GM21423 (cell line): ENCODE results near the gene SLC22A25.
"Not testable (repeated sequence)": the region's sequence is repeated elsewhere in the genome, so short reads cannot be mapped to it uniquely, and the experiment has no call there.

Source experiments
- ATAC-seq: cut with Tn5 transposase; IDR thresholded peaks from one replicate; pipeline ENCODE4 v1.9.1; 2021; ENCODE audit warnings: mild to moderate bottlenecking, moderate library complexity; ENCODE audit not compliant: unreplicated experiment

SLC22A25 gene

DNA sequence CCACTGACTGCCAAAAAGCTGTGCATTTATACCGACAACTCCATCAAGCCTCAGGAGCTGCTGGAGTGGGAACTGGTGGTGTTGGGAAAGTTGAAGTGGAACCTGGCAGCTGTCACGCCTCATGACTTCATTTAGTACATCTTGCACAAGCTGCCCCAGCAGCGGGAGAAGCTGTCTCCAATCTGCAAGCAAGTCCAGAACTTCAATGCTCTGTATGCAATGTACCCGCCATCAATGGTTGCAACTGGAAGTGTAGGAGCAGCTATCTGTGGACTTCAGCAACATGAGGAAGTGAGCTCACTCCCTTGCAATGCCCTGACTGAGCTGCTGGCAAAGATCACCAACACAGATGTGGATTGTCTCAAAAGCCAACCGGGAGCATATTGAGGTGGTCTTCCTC is at the start of gene SLC22A25:
Gene SLC22A25 (minus strand): TSS at position 67 of the 400 bp plus-strand sequence. CDS start 13,947 bp downstream, outside the sequence.
- ATAC-seq, result no peak

DNA sequence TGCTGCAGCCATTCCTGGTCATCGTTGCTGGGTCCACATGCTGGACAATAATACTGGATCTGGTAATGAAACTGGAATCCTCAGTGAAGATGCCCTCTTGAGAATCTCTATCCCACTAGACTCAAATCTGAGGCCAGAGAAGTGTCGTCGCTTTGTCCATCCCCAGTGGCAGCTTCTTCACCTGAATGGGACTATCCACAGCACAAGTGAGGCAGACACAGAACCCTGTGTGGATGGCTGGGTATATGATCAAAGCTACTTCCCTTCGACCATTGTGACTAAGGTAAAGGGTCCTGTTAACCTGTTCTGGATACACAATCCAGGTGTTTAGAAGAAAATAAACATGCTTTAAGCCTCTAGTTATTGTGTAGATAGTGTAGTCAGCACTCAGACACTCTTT is 46.9 kb upstream of the SLC22A25 start:
- ATAC-seq, result no peak

DNA sequence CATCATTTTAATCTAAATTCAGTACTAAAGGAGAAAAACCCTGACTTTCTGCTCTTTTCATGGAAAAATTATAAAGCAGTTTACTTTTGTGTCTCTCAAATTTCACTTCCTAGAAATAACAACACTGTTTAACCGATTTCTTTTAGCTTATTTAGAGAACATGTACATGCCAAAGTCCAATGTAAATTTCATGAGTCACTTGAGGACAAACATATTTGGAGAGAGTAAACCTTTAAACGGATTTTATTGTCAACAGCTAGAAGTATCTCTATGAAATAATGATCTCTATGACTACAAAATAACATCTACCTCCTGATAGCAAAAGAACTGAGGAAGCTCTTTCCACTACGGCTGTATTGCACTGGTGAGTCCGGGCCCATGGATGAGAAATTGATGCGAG is 46.3 kb upstream of the SLC22A25 start:
- no peak for ATAC-seq

DNA sequence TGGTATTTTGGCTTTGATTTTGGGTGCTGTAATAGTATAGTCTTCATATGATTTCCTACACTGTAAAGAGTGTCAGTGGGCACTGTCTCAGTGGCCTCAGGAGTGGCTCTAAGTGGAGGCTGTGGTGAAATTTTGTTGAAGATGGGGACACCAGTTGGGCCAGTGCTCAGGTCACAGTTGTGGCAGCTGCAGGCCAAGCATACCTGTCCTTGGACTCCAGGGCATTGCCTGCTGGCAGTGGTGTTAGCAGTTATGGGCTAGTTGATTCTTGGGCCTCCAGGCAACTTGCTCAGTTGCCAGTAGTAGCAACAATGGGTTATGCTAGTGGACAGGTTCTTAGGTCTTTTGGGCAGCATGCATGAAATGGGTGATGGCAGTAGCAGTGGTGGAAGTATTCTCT is 39.2 kb upstream of the SLC22A25 start:
- no peak for ATAC-seq

DNA sequence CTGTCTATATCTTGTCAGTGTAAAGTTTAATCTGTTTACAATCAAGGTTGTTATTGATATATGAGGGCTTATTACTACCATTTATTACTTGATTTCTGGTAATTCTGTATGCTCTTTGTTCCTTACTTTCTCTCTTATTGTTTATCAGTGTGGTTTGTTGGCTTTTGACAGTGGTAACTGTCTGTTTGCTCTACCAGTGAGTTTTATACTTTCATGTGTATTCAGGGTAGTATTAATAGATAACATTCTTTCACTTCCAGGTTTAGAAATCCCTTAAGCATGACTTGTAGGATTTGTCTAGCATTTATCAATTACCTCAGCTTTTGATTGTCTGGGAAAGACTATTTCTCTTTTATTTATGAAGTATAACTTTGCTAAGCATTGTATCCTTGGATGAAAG is 37.5 kb upstream of the SLC22A25 start:
- no peak for ATAC-seq

DNA sequence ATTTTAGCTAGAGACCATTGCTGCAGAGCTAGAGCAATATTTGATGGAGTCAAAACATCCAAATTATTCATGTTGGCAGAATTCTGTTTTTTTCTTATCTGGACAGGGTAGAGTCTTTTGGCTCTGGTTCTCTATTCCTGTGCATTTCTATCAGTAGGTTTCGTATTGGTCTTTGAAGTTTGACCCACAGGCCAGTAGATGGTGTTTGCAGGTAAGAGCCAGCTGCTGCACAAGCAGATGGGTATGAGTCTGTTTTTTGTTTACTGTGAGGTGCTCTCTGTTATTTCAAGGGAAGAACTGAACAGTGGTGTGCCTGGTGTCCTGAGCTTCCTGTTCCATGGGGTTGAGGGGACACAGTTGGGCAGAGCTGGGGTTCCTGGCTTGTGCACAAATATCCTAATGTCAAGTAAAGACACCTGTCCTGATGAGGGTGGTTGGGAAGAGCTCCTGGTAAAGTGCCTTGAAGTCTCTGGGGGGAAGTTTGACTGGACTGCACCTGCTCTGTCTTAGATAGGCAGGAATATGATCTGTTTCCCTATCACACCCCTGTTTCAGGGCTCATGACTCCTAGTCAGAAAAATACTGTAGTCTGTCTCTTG is 34.0 kb upstream of the SLC22A25 start:
- ATAC-seq, result no peak

DNA sequence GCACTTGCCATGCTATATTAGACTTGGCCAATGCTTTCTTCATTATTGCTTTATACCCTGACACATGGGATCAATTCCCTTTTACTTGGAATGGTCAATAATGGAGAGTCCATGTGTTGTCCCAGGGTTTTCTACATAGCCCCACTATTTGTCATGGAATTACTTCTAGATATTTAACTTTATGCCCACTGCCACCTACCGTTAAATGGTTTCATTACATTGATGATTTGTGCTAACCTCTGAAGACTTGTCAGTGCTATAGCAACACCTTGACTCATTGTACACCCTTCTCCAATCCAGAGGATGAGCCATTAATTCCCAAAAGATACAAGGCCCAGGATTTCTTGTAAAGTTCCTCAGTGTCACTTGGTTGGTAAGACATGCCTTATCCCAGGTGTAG is 31.4 kb upstream of the SLC22A25 start:
- no peak for ATAC-seq

DNA sequence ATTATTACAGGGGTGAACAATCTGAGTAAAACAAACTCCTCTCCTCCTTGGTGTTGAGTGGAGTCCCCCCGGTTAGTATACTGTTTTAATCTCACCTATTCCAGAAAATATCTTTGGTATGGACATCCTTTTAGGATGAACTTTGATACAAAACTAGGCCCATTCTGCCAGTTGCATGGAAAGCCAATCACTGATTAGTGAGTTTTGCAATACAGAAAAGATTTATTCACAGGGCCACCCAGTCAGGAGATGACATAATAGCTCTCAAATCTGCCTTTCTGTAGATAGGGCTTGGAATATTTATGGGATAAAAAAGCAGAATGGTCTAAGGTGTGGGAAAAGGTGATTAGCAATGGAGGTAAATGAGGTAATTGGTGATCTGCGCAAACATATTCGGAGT is 30.3 kb upstream of the SLC22A25 start:
- ATAC-seq, result no peak

DNA sequence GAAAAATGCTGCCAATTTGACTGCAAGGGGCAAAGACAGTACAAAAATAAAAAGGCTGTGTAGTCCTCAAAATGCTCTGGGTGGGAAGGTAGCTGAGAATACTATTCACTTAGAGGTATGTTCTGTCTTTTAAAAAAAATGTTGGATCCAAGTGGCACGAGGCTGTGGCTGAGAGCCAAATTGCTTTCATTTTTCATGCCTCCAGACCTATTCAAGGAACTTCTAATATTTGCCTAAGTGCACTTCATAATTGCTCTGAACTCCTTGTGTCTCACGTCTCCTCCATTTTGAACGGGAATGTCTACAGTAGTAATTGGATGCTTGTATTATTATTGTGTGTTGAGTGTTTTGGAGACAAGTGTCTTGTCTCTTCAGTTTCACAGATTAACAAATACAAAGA is 19.1 kb upstream of the SLC22A25 start:
- no peak for ATAC-seq

DNA sequence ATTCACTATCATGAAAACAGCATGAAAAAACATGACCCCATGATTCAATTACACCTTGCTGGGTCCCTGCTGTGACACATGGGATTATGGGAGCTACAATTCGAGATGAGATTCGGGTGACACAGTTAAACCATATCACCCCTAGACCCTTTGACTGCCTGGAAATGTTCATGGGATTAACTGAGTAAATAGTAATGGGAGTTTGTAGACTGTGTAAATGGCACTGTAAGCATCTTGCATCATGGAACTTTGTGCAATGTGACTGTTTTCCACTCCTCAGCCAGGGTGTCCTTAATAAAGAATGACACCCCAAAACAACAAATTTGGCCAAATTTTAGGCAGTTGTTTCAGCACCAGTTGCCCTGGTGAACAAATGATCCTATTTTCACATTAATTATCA is 7.9 kb upstream of the SLC22A25 start:
- no peak for ATAC-seq

DNA sequence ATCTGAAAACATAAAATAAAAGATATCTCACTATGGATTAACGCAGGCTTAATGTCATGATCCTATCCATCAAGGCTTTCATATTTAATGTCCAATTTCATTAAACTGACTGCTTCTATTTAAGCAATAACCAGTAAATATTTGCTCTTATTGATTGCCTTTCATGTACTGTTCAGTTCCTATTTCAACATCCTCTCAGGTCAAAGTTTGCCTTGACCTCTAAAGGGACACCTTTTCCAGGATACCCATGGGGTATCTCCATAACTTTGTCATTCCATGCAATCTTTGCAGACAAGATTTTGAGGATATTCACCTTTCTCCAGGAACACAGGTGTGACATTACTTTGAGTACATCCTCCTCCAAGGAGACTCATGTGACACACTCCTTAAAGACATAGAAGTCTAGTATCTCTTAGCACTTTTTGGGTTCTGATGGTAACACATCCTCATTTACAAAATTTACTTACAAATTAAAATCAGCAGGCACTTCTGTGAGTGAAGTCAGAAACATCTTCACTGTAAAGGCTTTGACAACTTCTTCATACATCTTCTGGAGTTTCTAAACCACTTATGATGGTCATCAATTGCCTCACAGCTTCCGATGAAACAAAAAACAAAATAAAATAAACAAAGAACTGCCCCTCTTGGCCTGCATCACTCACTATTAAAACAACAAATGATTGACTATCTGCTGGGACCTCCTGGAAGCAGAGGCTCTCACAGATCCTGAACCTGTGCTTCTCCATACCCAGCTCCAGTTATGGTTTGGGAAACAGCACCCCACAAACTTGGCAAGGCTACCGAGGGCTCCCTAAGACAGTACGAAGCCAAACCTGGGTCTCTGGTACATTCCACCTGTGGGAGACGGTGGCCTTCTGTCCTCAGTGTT is 7.0 kb upstream of the SLC22A25 start:
- ATAC-seq, result no peak

DNA sequence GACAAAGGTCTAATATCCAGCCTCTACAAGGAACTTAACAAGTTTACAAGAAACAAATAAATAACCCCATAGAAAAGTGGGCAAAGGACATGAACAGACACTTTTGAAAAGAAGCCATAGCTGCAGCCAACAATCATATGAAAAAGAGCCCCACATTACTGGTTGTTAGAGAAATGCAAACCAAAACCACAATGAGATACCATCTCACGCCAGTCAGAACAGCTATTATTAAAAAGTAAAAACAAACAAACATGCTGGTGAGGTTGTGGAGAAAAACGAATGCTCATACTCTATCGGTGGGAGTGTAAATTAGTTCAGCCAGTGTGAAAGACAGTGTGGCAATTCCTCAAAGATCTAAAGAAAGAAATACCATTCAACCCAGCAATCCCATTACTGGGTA is 5.6 kb upstream of the SLC22A25 start:
- ATAC-seq, result no peak

DNA sequence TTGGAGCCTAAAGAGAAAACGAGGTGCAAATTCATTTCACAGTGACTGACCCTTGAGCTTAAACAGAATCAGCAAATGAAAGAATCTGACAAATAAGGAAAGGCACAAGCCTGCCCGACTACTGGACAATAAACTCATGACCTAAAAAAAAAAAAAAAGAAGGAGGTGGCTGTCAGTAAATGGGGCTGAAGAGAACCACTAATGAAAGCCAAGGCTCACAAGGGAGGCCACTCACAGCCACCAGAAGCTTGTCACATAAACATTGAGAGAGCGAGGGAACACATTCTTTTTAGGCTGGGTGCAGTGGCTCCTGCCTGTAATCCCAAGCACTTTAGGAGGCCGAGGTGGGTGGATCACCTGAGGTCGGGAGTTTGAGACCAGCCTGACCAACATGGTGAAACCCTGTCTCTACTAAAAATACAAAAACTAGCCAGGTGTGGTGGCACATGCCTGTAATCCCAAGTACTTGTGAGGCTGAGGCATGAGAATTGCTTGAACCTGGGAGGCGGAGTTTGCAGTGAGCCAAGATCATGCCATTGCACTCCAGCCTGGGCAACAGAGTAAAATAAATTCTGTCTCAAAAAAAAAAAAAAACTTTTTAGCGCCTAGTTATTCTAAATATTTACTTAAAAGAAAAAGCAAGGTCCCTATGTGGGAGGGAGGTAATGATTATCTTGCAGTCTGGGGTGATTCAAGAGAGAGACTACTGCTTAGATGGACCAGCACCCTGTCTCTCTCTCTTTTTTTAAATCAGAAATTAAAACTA is 4.0 kb upstream of the SLC22A25 start:
- not testable (repeated sequence) for ATAC-seq

DNA sequence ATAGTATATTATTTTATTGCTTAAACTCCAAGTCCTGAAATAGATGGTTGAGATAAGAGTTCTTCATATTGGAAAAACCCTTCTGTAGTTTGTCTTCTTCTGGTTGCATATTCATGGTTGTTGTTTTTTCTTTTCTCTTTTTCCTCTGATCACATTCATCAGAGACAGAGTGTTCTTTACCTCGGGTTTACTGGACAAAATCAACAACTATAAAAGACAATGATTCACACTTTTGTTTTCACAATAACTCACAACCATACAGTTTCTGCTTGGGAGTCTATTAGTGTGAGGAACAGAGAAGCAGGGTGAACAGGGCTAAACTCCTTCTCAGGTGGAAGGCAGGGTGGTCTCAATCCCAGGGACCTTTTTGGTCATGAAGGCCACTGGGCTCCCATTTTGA is 2.6 kb upstream of the SLC22A25 start:
- no peak for ATAC-seq

DNA sequence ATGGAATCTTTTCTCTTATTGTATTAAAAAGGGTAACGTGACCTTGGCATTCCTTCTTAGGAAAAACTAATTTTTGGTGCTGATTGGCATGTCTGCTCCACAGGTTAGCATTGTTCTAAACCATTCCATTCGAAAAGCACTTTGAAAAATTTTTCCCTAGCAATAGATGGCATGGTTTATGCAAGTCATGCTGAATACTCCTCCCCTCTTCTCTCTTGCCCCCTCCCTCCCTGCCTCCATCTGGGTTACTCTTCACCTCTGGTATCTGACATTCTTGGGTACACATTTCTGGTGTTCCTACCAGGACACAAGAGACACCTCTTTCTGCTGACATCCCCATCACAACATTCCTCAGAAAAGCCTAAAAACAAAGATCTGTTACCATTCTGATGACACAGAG is 1.5 kb upstream of the SLC22A25 start:
- ATAC-seq, result no peak

DNA sequence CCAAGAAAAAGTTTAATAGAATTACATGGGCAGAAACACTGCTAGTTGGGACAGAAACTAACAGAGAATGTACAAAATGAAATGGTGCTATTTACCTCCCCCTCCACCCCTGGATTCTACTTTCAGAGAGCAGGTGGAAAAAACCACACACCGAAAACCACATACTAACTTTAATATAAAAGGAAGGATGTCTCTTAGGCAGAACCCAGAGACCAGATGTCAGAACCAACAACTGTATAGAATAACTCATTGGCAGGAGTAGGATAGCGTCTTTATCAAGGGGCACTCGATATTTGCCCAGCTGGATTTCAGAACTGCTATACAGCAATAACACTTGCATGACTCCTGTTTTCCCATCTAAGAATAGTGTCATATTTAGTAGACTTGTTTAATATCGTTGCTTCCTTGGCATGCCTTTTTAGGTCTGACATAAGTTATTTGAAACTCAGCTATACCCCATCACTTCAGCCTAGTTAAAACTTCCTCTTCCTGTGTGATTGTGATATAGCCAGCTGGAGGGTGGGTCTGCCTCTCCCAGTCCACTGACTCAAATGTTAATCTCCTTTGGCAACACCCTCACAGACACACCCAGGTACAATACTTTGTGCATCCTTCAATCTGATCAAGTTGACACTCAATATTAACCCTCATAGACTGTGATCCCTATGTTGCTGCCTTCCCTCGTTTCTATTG is 1.2 kb downstream of the SLC22A25 start:
- no peak for ATAC-seq

DNA sequence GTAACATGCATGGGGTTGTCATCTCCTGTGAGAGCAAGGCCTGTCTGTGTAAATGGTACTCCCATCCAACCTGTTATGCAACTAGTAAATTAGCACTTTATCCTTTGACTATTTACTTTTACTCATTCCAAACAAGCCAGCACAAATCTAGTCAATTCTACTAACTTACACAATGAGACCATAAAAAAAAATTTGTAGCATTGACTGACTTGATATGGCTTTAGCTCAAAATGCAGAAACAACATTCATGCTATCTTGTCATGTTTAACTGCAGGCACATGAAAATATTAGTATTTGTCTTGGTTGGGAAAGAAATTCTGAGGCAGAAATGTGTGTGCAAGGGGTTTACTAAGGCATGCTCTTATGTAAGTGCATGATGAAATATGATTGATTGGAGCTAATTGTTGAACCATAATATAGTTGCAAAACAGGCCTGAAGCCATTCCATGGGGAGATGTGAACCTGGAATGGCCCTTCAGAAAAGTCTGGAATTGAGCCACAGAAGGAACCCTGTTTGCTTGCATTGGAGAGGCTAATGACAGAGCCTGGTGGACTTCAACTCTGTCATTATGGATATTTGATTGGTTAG is 2.5 kb downstream of the SLC22A25 start:
- ATAC-seq, result no peak

DNA sequence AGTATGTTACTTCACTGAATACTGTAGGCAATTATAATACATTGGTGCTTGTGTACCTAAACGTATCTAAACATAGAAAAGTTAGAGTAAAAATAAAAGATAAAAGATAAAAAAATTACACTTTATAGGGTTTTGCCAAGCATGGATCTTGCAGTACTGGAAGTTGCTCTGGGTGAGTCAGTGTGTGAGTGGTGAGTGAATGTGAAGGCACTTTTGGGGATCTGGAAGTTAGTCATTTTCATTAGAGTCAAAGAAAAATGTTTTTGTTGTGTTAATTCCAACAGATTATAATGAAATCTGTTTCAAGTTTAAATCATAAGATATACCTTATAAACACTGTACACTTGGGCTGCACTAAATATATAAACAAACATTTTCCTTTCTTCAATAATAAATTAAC is 3.3 kb downstream of the SLC22A25 start:
- ATAC-seq, result no peak

DNA sequence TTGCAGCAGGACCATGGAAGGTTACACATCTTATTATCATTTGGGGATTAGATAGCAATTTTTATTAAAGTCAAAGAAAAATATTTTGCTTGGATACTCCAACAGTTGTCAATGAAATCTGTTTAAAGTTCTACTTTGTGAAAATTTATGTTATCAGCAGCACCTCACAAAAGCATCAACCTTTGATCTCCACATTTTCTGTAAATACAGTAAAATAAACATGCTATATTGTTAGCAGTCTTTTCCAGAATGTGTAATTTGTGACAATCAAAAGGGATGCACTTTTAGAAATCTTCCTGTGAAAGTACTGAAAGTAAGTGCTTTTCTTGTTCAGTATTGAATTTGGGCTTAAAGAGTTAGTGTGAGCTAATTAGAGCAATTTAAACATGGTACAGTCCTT is 4.1 kb downstream of the SLC22A25 start:
- no peak for ATAC-seq

DNA sequence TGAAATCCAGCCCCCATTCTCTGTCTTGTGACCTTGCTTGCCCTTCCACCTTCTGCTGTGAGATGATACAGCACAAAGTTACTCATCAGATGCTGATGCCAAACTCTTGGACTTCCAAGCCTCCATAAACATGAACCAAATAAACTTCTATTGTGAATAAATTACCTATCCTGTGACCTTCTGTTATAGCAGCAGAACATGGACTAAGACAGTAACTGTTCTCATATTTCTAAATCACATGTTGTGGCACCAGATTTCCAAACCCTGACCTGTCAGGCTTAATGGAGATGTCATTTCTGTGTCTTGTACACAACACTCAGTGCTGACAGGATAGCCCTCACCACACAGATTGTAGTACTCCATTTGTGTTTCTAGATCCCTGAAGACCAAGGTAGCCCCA is 6.0 kb downstream of the SLC22A25 start:
- ATAC-seq, result no peak
